ENCODE results near the gene OR4C13. TPM values are rescaled to one million over a fixed set of nuclear protein-coding genes. Genes with fewer than 3 reads are reported as not detected.
"Not testable (repeated sequence)": the region's sequence is repeated elsewhere in the genome, so short reads cannot be mapped to it uniquely, and the experiment has no call there.

OR4C13 gene
- not detected in 2 replicates for total RNA-seq (2022)
- Bru-seq, nascent RNA: not detected
- BruChase-seq, experiment 1, labeled RNA remaining after a 6-hour chase: not detected
- BruChase-seq, experiment 2, labeled RNA remaining after a 2-hour chase: not detected
- long read RNA-seq: 0 reads

- H3K4me1 Mint-ChIP-seq (ENCODE audit: low read depth, unreplicated experiment): no peaks in the 10 kb centered on the region
Observed at GRCh38 chr11:49952091-49952490, at the start of gene OR4C13. Gene OR4C13 (plus strand): TSS chr11:49952391. CDS start chr11:49952423, 32 bp downstream.

GRCh38 chr11:49911516-49911915, 40.7 kb upstream of the OR4C13 start:
- H3K27ac Mint-ChIP-seq (ENCODE audit: unreplicated experiment); H3K4me1 Mint-ChIP-seq (ENCODE audit: low read depth, unreplicated experiment); BruUV-seq (replicated peaks); H3K36me3 Mint-ChIP-seq (ENCODE audit: insufficient read depth, unreplicated experiment); DNase-seq; intact Hi-C loops (cut with micrococcal nuclease; ENCODE audit: unreplicated experiment); H3K4me3 Mint-ChIP-seq (ENCODE audit: low read depth, unreplicated experiment); H3K27me3 Mint-ChIP-seq (ENCODE audit: unreplicated experiment); CTCF ChIA-PET; H3K9me3 Mint-ChIP-seq (ENCODE audit: low read depth, unreplicated experiment): not testable (repeated sequence)

More at GRCh38 chr11:49952091-49952490, at the start of gene OR4C13:
- no peaks in the 10 kb centered on the region for H3K27me3 Mint-ChIP-seq (ENCODE audit: unreplicated experiment)
- TF ChIP-seq, protein P1, sequence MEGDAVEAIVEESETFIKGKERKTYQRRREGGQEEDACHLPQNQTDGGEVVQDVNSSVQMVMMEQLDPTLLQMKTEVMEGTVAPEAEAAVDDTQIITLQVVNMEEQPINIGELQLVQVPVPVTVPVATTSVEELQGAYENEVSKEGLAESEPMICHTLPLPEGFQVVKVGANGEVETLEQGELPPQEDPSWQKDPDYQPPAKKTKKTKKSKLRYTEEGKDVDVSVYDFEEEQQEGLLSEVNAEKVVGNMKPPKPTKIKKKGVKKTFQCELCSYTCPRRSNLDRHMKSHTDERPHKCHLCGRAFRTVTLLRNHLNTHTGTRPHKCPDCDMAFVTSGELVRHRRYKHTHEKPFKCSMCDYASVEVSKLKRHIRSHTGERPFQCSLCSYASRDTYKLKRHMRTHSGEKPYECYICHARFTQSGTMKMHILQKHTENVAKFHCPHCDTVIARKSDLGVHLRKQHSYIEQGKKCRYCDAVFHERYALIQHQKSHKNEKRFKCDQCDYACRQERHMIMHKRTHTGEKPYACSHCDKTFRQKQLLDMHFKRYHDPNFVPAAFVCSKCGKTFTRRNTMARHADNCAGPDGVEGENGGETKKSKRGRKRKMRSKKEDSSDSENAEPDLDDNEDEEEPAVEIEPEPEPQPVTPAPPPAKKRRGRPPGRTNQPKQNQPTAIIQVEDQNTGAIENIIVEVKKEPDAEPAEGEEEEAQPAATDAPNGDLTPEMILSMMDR (IDR thresholded peaks at IDR 0.05; ENCODE audit: unreplicated experiment): no peak
- H3K36me3 Mint-ChIP-seq (ENCODE audit: insufficient read depth, unreplicated experiment): no peaks in the 10 kb centered on the region
- H3K4me3 Mint-ChIP-seq (ENCODE audit: low read depth, unreplicated experiment): no peak within 1 kb of the TSS
- no peak for DNase-seq
- H3K9me3 Mint-ChIP-seq (ENCODE audit: low read depth, unreplicated experiment): peaks cover 4% of the 10 kb centered on the region
- no peak within 1 kb of the TSS for H3K27ac Mint-ChIP-seq (ENCODE audit: unreplicated experiment)
- CTCF ChIA-PET: no interaction called here
- no TSS peak for BruUV-seq (replicated peaks)
- intact Hi-C loops (cut with micrococcal nuclease; ENCODE audit: unreplicated experiment): no loop called here

GRCh38 chr11:49948701-49949100, 3.5 kb upstream of the OR4C13 start:
- DNase-seq; intact Hi-C loops (cut with micrococcal nuclease; ENCODE audit: unreplicated experiment); CTCF ChIA-PET; H3K27ac Mint-ChIP-seq (ENCODE audit: unreplicated experiment); BruUV-seq (replicated peaks); H3K9me3 Mint-ChIP-seq (ENCODE audit: low read depth, unreplicated experiment); H3K36me3 Mint-ChIP-seq (ENCODE audit: insufficient read depth, unreplicated experiment); H3K27me3 Mint-ChIP-seq (ENCODE audit: unreplicated experiment); H3K4me1 Mint-ChIP-seq (ENCODE audit: low read depth, unreplicated experiment); H3K4me3 Mint-ChIP-seq (ENCODE audit: low read depth, unreplicated experiment): not testable (repeated sequence)

DNA sequence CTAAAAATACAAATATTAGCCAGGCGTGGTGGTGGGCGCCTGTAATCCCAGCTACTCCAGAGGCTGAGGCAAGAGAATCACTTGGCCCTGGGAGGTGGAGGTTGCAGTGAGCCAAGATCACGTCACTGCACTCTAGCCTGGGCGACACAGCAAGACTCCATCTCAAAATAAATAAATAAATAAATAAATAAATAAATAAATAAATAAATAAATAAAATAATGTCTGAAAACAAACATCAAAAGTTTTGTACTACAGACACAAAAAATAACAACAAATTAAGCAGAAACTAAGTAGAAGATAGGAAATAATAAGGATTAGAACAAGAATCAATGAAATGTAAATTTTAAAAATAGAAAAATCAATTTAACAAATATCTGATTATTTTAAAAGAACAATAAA, 21.2 kb downstream of the OR4C13 start:
- H3K9me3 Mint-ChIP-seq (ENCODE audit: low read depth, unreplicated experiment); H3K36me3 Mint-ChIP-seq (ENCODE audit: insufficient read depth, unreplicated experiment); H3K4me3 Mint-ChIP-seq (ENCODE audit: low read depth, unreplicated experiment); DNase-seq; BruUV-seq (replicated peaks); H3K27me3 Mint-ChIP-seq (ENCODE audit: unreplicated experiment); CTCF ChIA-PET; intact Hi-C loops (cut with micrococcal nuclease; ENCODE audit: unreplicated experiment); H3K4me1 Mint-ChIP-seq (ENCODE audit: low read depth, unreplicated experiment); H3K27ac Mint-ChIP-seq (ENCODE audit: unreplicated experiment): not testable (repeated sequence)

DNA sequence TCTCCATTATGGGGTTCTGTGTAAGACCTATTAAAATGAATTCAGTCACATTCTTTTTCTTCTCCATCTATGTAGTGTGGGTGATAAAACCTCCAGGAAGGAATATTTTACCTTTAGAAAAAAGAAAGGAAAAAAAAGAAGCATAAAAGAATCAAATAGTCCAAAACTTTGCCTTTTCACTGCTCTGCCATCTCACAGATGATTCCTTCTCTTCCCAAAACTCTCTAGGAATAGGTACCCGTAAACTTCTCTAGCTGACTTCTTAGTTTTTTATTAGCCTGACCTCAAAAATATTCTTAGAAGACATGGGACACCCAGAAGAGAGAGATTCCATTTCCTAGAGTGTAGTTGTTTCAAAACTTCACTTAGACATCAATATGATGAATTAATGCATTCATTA, 30.2 kb downstream of the OR4C13 start, which contains the start of gene OR4C12:
Gene OR4C12 (minus strand): TSS at position 101 of the 400 bp plus-strand sequence. CDS start 34 bp downstream, at position 67.
- H3K27me3 Mint-ChIP-seq (ENCODE audit: unreplicated experiment); CTCF ChIA-PET; BruUV-seq (replicated peaks): not testable (repeated sequence)

GRCh38 chr11:49995565-49995964, 43.4 kb downstream of the OR4C13 start:
- H3K9me3 Mint-ChIP-seq (ENCODE audit: low read depth, unreplicated experiment): peaks cover 9% of the 10 kb centered on the region

More for the DNA sequence above, 30.2 kb downstream of the OR4C13 start, which contains the start of gene OR4C12:
- H3K4me1 Mint-ChIP-seq (ENCODE audit: low read depth, unreplicated experiment); H3K9me3 Mint-ChIP-seq (ENCODE audit: low read depth, unreplicated experiment); H3K27ac Mint-ChIP-seq (ENCODE audit: unreplicated experiment); DNase-seq; H3K36me3 Mint-ChIP-seq (ENCODE audit: insufficient read depth, unreplicated experiment); intact Hi-C loops (cut with micrococcal nuclease; ENCODE audit: unreplicated experiment); H3K4me3 Mint-ChIP-seq (ENCODE audit: low read depth, unreplicated experiment): not testable (repeated sequence)

More at GRCh38 chr11:49995565-49995964, 43.4 kb downstream of the OR4C13 start:
- Mint-ChIP-seq H3K27me3 (ENCODE audit: unreplicated experiment) (no peaks in the 10 kb centered on the region), H3K27ac (ENCODE audit: unreplicated experiment) (no peak overlapping the region), H3K36me3 (ENCODE audit: insufficient read depth, unreplicated experiment) (no peaks in the 10 kb centered on the region), H3K4me1 (ENCODE audit: low read depth, unreplicated experiment) (no peaks in the 10 kb centered on the region), H3K4me3 (ENCODE audit: low read depth, unreplicated experiment) (no peak overlapping the region)
- TF ChIP-seq, protein P1 (IDR thresholded peaks at IDR 0.05; ENCODE audit: unreplicated experiment): peak; percentile 30
- no TSS peak for BruUV-seq (replicated peaks)
- DNase-seq: peak; percentile 26
- intact Hi-C loops (cut with micrococcal nuclease; ENCODE audit: unreplicated experiment): loop anchor here (10.0 kb wide), 1 partner anchor 59 kb away; no protein-coding TSS in a partner anchor
- CTCF ChIA-PET: no interaction called here

Other genes with a start within 250 kb of the OR4C13 start
- gene OR4C12, start 30.1 kb downstream of the OR4C13 start, total RNA-seq (2022): not detected in 2 replicates
- not detected in 2 replicates for gene OR4C45, start 80.5 kb downstream of the OR4C13 start, total RNA-seq (2022)

Measured in Calu3 (cell line).